Omental fat pad (tissue), 4 donors: ENCODE data around the gene SLC32A1. TPM values are rescaled to one million over a fixed set of nuclear protein-coding genes. Genes with fewer than 3 reads are reported as not detected.

ENCODE experiments used
- ATAC-seq: fragments of 150-250 bp; one replicate; pipeline ENCODE4 v1.9.1; 2016; ENCODE audit warnings: mild to moderate bottlenecking, moderate library complexity; ENCODE audit not compliant: low FRiP score
- DNase-seq: peaks from one replicate; pipeline ENCODE4 v3.0.0-alpha.2; 2019; ENCODE audit warnings: low spot score
- CTCF ChIP-seq, 3 donors: fragments of 450-650 bp; IDR thresholded peaks; one replicate each; pipeline ENCODE4 v1.5.1; 2016 to 2017; ENCODE audit warnings: antibody characterized with exemption in 3 of 3, mild to moderate bottlenecking in 3 of 3, moderate library complexity in 2 of 3
- total RNA-seq, 4 donors: library from RNA; depleted of rRNA; stranded (reverse); fragments of >200 nt; gene quantifications; one replicate each; pipeline ENCODE4 v1.1.0, GENCODE V29; 2016

The SLC32A1 gene
- total RNA-seq, 4 donors from 2014 or later, result not detected

- DNase-seq, result no peak
- no peak for ATAC-seq
- no peak for TF ChIP-seq CTCF (IDR thresholded peaks at IDR 0.05)
Measured at GRCh38 chr20:38735172-38735571, 10.9 kb downstream of the SLC32A1 start.

GRCh38 chr20:38737887-38738286, 13.6 kb downstream of the SLC32A1 start:
- DNase-seq (no peak), ATAC-seq (no peak)
- no peak for TF ChIP-seq CTCF (IDR thresholded peaks at IDR 0.05)

- DNase-seq, result no peak
- no peak for TF ChIP-seq CTCF (IDR thresholded peaks at IDR 0.05)
- ATAC-seq, result no peak
Measured at GRCh38 chr20:38745757-38746156, 21.5 kb downstream of the SLC32A1 start.

DNA sequence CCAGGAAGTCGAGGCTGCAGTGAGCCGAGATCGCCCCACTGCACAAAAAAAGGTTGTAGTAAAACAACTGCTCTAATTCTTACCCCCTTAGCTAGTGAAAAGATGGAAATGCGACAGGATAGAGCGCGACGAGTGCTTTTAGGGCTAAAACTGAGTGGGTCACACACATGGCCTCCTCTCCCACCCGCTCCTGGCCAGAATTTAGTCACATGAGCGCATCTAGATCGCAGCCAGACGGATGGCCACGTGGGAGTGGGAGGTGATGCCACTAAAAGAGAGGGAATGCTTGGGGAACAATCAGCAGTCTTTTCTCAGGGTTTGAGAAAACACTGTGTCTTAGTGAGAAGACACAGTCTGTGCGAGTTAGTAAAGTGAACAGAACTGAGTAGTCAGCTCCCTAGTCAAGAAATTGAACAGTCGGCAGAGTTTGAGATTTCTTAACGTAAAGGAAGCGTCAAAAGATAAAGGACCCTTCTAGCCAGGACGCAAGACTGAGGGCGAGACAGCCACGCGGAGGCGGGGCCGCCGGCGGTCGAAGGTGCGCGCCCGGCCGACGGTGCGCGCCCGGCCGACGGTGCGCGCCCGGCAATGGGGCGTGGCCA, 23.3 kb downstream of the SLC32A1 start:
- ATAC-seq (no peak), DNase-seq (no peak)
- TF ChIP-seq CTCF (IDR thresholded peaks at IDR 0.05), result no peak

GRCh38 chr20:38748097-38748860, 24.0 kb downstream of the SLC32A1 start, which contains the start of gene ACTR5:
Gene ACTR5 (plus strand): TSS chr20:38748460. CDS start chr20:38748479, 19 bp downstream.
- ATAC-seq (peak; percentile 97), DNase-seq (peak; percentile 85)
- TF ChIP-seq CTCF (IDR thresholded peaks at IDR 0.05), result no peak

- ATAC-seq, result peak; percentile 25
- TF ChIP-seq CTCF (IDR thresholded peaks at IDR 0.05), result no peak
- DNase-seq, result no peak
Measured at GRCh38 chr20:38748861-38749149, 24.5 kb downstream of the SLC32A1 start.
